GM13976 (cell line): ENCODE measurements around the gene PSAPL1.

Experiments
- DNase-seq: peaks from one replicate; pipeline ENCODE4 v3.0.0; 2012; ENCODE audit warnings: low spot score
- in situ Hi-C: fragments of 300-500 bp; cut with MboI; formaldehyde crosslinking; loops from one replicate; pipeline ENCODE4 v1.12.0; 2022; ENCODE audit warnings: low sequenced_read_pairs, mixed read lengths, inconsistent platforms; ENCODE audit not compliant: unreplicated experiment
- TF ChIP-seq, protein P1 (sequence below): IDR thresholded peaks from 2 replicates; pipeline ENCODE4 v1.5.1; 2012; ENCODE audit warnings: borderline replicate concordance, mild to moderate bottlenecking; ENCODE audit not compliant: insufficient read depth; ENCODE audit errors: extremely low read depth, missing control alignments, control extremely low read depth

Gene PSAPL1

GRCh38 chr4:7427361-7427760 lies 7.4 kb downstream of the PSAPL1 start:
- in situ Hi-C loops = no loop called here
- no peak for DNase-seq
- TF ChIP-seq, protein P1, sequence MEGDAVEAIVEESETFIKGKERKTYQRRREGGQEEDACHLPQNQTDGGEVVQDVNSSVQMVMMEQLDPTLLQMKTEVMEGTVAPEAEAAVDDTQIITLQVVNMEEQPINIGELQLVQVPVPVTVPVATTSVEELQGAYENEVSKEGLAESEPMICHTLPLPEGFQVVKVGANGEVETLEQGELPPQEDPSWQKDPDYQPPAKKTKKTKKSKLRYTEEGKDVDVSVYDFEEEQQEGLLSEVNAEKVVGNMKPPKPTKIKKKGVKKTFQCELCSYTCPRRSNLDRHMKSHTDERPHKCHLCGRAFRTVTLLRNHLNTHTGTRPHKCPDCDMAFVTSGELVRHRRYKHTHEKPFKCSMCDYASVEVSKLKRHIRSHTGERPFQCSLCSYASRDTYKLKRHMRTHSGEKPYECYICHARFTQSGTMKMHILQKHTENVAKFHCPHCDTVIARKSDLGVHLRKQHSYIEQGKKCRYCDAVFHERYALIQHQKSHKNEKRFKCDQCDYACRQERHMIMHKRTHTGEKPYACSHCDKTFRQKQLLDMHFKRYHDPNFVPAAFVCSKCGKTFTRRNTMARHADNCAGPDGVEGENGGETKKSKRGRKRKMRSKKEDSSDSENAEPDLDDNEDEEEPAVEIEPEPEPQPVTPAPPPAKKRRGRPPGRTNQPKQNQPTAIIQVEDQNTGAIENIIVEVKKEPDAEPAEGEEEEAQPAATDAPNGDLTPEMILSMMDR = no peak

DNA sequence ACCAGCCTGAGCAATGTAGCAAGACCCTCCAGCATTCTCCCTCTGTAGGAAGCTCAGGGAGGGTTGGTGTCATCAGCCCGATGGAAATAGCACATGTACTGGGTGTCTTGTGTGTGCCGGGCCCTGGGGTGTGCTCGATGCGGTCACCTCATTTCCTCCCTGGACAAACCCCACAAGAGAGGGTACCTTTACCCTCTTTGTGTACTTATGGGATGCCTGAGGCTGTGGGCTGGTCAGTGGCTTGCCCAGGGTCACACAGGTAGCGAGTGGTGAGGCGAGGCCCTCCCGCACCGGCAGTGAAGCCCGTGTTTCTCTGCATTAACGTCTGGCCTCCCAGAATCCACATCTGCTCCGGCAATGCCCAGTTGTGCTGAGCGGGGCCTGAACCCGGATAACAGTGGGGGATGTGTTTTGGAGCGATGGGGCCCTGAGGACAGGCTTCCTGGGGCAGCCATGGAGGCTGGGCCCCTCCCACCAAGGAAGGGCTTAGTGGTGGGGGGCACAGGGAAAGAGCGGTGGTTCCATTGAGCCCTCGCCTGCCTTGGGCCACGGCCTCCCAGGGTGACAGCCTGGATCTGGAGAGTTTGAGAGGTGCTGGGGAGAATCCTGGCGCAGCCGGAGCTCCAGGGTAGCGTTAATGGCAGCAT lies 8.1 kb downstream of the PSAPL1 start:
- no peak for DNase-seq
- TF ChIP-seq, protein P1 = no peak
- in situ Hi-C loops = no loop called here

DNA sequence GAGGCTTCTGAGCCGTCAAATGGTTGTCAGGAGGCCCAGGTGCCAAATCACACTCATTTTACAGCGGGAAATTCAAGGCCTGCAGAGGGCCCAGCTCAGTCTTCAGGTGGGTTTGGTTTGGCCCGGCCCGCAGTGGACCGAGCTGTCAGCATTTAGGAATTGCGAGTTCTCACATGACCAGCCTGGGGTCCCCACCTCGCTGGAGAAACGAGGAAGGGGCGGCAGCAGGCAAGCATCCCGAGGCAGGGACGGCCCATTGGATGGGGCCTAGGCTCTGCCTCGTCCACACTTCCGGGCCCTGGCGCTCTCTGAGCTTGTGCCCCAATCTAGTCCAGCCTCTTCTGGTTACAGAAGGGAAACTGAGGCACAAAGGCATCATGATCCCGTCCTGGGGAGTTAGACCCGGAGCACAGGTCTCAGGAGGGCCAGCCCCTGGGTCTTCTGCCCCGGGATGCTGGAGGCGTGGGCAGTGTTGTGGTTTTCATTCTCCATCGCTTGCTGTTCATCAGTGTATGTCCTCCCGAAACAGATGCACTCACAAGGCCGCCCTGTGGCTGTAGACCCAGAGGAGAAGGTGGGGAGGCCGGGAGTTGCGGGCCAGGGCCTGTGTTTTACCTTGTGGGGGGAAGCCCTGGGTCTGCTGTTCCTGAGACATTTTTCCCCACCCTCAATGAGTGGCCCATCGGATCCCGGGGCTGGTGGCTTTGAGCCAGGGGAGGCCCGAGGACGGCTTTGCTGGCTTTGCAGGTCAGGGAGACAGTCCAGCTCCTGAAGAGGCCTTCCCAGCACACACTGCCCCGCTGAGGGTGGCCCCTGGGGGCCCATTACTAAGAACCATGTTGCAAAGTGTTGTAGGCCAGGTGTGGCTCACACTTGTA lies 8.9 kb downstream of the PSAPL1 start:
- in situ Hi-C loops = no loop called here
- TF ChIP-seq, protein P1 = no peak
- no peak for DNase-seq

GRCh38 chr4:7425124-7425523 lies 9.6 kb downstream of the PSAPL1 start:
- no peak for DNase-seq
- in situ Hi-C loops = no loop called here
- TF ChIP-seq, protein P1 = no peak

GRCh38 chr4:7424553-7425111 lies 10.1 kb downstream of the PSAPL1 start:
- DNase-seq = no peak
- in situ Hi-C loops = no loop called here
- TF ChIP-seq, protein P1 = no peak

GRCh38 chr4:7423801-7424552 lies 10.8 kb downstream of the PSAPL1 start:
- TF ChIP-seq, protein P1 = no peak
- in situ Hi-C loops = no loop called here
- no peak for DNase-seq
